Caco-2 (cell line): ENCODE results near the gene KRTAP4-11. TPM values are rescaled to one million over a fixed set of nuclear protein-coding genes. Genes with fewer than 3 reads are reported as not detected.
"Not testable (repeated sequence)": the region's sequence is repeated elsewhere in the genome, so short reads cannot be mapped to it uniquely, and the experiment has no call there.

ENCODE experiments used
- BruUV-seq: library from RNA; stranded (reverse); fragments of 400-500 nt; replicated peaks from 2 replicates; lab custom pipeline; 2021; lab: Mats Ljungman, UMichigan
- CTCF ChIA-PET: fragments of 300-600 bp; sonication (Branson Sonifier 250); formaldehyde crosslinking; loops from one replicate; lab custom pipeline; 2022; ENCODE audit warnings: antibody characterized with exemption; lab: Charles Lee
- POLR2A ChIA-PET: fragments of 300-600 bp; sonication (Branson Sonifier 250); formaldehyde crosslinking; loops from one replicate; lab custom pipeline; 2022; ENCODE audit warnings: antibody characterized with exemption; lab: Charles Lee
- DNase-seq, 2 experiments: peaks; one replicate each; pipeline versions ENCODE4 v3.0.0 to v3.0.0-alpha.2; 2020 to 2022
- H3K27me3 ChIP-seq: replicated peaks from 2 replicates; pipeline ENCODE4 v1.6.0; 2011; ENCODE audit warnings: low read length; ENCODE audit not compliant: control insufficient read depth, insufficient read depth
- H3K36me3 ChIP-seq: 2 replicates; pipeline ENCODE4 v1.5.1; 2011; ENCODE audit warnings: low read length; ENCODE audit not compliant: control insufficient read depth, insufficient read depth
- H3K4me1 ChIP-seq: fragments of 250-450 bp; sonication (Bioruptor Pico); 2 replicates; pipeline ENCODE4 v1.5.1; 2020; ENCODE audit warnings: mild to moderate bottlenecking
- H3K4me3 ChIP-seq: 2 replicates; pipeline ENCODE4 v1.5.1; 2011; ENCODE audit warnings: low read depth, mild to moderate bottlenecking, control low read depth, low read length
- H3K9me3 ChIP-seq: fragments of 250-450 bp; sonication (Bioruptor Pico); 2 replicates; pipeline ENCODE4 v1.5.1; 2020; ENCODE audit warnings: mild to moderate bottlenecking, moderate library complexity
- H3K27ac Mint-ChIP-seq: one replicate; pipeline ENCODE4 v1.8.0; 2022; ENCODE audit warnings: mixed read lengths; ENCODE audit not compliant: unreplicated experiment
- H3K27me3 Mint-ChIP-seq: one replicate; pipeline ENCODE4 v1.8.0; 2022; ENCODE audit warnings: mixed read lengths; ENCODE audit not compliant: insufficient read depth, unreplicated experiment
- H3K36me3 Mint-ChIP-seq: one replicate; pipeline ENCODE4 v1.8.0; 2022; ENCODE audit warnings: mild to moderate bottlenecking, mixed read lengths; ENCODE audit not compliant: insufficient read depth, unreplicated experiment
- H3K4me1 Mint-ChIP-seq: one replicate; pipeline ENCODE4 v1.8.0; 2022; ENCODE audit warnings: low read depth, mixed read lengths; ENCODE audit not compliant: unreplicated experiment
- H3K4me3 Mint-ChIP-seq: one replicate; pipeline ENCODE4 v1.8.0; 2022; ENCODE audit warnings: mild to moderate bottlenecking, moderate library complexity, mixed read lengths; ENCODE audit not compliant: unreplicated experiment
- H3K9me3 Mint-ChIP-seq: one replicate; pipeline ENCODE4 v1.8.0; 2022; ENCODE audit warnings: mixed read lengths; ENCODE audit not compliant: unreplicated experiment
- intact Hi-C: fragments of 100-400 bp; cut with micrococcal nuclease; formaldehyde crosslinking; loops from one replicate; pipeline ENCODE4 v1.10.0; 2022; ENCODE audit not compliant: unreplicated experiment
- total RNA-seq: library from RNA; stranded (reverse); gene quantifications from 2 replicates; pipeline ENCODE4 v1.2.3, GENCODE V29; 2022
- TF ChIP-seq, protein P1 (sequence below), 2 experiments: fragments of 200-600 bp in 1 of 2; IDR thresholded peaks; 1 replicate in 1 of 2; 2 replicates in 1 of 2; pipeline versions ENCODE4 v1.5.1 to v1.8.0; 2011 to 2022; ENCODE audit warnings: antibody characterized with exemption in 1 of 2, control low read depth in 1 of 2, inconsistent platforms in 1 of 2, low read depth in 1 of 2, low read length in 1 of 2, mild to moderate bottlenecking in 1 of 2, moderate library complexity in 1 of 2; ENCODE audit not compliant: insufficient read depth in 1 of 2, severe bottlenecking in 1 of 2, unreplicated experiment in 1 of 2

Gene KRTAP4-11
- total RNA-seq, 1 experiment from 2014 or later = not detected

DNA sequence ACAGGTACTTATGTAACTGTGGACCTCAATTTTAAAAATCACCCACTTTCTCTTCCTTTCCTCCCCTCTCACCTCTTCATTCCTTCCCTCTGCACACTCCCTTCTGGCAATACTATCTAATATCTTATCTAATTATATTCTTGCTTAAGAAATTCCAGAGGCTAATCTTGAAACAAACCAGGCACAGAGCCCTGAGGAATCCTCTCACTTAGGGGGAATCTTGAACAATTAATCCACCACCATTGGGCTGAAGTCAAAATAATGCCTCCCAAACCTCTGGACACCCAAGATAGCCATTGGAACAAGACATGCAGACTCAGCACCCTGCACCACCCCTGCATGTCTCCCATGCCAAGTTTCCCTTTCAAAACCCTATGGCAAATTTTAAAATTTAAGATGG lies 23.2 kb upstream of the KRTAP4-11 start:
- Mint-ChIP-seq H3K27me3 (no peaks in the 10 kb centered on the region), H3K27ac (no peak overlapping the region), H3K4me1 (no peaks in the 10 kb centered on the region), H3K4me3 (no peak overlapping the region), H3K36me3 (no peaks in the 10 kb centered on the region), H3K9me3 (peaks cover 88% of the 10 kb centered on the region)
- TF ChIP-seq, protein P1, sequence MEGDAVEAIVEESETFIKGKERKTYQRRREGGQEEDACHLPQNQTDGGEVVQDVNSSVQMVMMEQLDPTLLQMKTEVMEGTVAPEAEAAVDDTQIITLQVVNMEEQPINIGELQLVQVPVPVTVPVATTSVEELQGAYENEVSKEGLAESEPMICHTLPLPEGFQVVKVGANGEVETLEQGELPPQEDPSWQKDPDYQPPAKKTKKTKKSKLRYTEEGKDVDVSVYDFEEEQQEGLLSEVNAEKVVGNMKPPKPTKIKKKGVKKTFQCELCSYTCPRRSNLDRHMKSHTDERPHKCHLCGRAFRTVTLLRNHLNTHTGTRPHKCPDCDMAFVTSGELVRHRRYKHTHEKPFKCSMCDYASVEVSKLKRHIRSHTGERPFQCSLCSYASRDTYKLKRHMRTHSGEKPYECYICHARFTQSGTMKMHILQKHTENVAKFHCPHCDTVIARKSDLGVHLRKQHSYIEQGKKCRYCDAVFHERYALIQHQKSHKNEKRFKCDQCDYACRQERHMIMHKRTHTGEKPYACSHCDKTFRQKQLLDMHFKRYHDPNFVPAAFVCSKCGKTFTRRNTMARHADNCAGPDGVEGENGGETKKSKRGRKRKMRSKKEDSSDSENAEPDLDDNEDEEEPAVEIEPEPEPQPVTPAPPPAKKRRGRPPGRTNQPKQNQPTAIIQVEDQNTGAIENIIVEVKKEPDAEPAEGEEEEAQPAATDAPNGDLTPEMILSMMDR (IDR thresholded peaks at IDR 0.05; ENCODE audit: insufficient read depth in 1 of 2, low read depth in 1 of 2, low read length in 1 of 2, severe bottlenecking in 1 of 2, unreplicated experiment in 1 of 2) = no peak
- intact Hi-C loops = no loop called here
- no peak for DNase-seq
- Histone ChIP-seq H3K9me3 (peaks cover 24% of the 10 kb centered on the region), H3K4me3 (no peak overlapping the region), H3K36me3 (no peaks in the 10 kb centered on the region), H3K4me1 (no peaks in the 10 kb centered on the region), H3K27me3 (no peaks in the 10 kb centered on the region)
- POLR2A ChIA-PET = no interaction called here
- BruUV-seq = no TSS peak
- CTCF ChIA-PET = interaction anchor here (0.6 kb wide), 1 partner anchor 48 kb away, joined by 5 read pairs; no protein-coding TSS in a partner anchor

DNA sequence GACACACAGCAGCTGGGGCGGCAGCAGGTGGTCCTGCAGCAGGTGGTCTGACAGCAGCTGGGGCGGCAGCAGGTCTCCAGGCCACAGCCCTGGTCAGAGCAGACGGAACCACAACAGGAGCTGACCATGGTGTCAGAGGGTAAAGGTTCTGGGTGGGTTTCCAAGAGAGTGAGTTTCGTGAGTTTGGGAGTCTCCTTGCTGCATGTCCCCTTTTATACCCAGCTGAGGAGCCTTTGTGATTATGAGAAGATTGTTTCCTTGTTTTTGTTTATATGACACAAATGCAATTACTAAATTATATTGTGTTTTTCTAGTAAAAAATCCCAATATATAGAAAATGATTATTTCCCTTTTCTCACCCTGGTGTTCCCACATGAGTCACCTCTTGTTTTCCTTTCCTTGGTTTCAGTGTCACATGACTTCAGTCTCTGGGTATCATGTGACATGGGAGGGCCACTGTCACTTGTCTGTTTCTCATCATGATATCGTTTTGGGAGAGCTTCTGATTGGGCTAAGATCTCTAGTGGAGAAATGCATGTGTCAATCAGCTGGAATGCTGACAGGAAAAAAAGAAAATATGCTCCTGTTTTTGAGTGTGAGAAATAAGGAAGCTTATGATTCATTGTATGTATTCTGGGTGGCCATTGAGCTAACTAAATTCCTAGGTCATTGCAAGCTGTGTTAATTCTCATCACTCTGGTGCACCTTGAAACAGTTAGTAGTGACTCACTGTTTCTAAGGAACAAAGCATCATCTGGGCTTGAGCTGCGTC lies 22.4 kb upstream of the KRTAP4-11 start, which contains the start of gene KRTAP4-6:
Gene KRTAP4-6, minus strand, starts transcription at position 185 of the 772 bp plus-strand sequence. Its CDS starts 57 bp downstream, at position 128.
- no peaks in the 10 kb centered on the region for H3K36me3 ChIP-seq
- no peak within 1 kb of the TSS for H3K27ac Mint-ChIP-seq
- H3K4me1 Mint-ChIP-seq = no peaks in the 10 kb centered on the region
- no peaks in the 10 kb centered on the region for H3K36me3 Mint-ChIP-seq
- no peak for DNase-seq
- TF ChIP-seq, protein P1 (IDR thresholded peaks at IDR 0.05; ENCODE audit: insufficient read depth in 1 of 2, low read depth in 1 of 2, low read length in 1 of 2, severe bottlenecking in 1 of 2, unreplicated experiment in 1 of 2) = no peak
- H3K27me3 ChIP-seq = no peaks in the 10 kb centered on the region
- H3K4me1 ChIP-seq = no peaks in the 10 kb centered on the region
- H3K27me3 Mint-ChIP-seq = no peaks in the 10 kb centered on the region
- H3K9me3 Mint-ChIP-seq = peaks cover 93% of the 10 kb centered on the region
- no peak within 1 kb of the TSS for H3K4me3 Mint-ChIP-seq
- peaks cover 24% of the 10 kb centered on the region for H3K9me3 ChIP-seq
- H3K4me3 ChIP-seq = no peak within 1 kb of the TSS
- ChIA-PET CTCF (no interaction called here), POLR2A (no interaction called here)
- BruUV-seq = no TSS peak
- intact Hi-C loops = no loop called here

DNA sequence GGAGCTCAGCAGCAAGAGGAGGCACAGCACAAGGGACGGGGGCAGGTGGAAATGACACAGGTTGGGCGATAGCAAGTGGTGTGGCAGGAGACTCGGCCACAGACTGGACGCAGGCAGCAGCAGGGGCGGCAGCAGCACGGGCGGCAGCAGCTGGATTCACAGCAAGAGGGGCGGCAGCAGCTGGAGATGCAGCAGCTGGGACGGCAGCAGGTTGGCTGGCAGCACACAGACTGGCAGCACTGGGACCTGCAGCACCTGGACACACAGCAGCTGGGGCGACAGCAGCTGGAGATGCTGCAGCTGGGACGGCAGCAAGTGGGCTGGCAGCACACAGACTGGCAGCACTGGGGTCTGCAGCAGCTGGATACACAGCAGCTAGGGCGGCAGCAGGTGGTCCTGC lies 21.7 kb upstream of the KRTAP4-11 start:
- peaks cover 87% of the 10 kb centered on the region for H3K9me3 Mint-ChIP-seq
- H3K4me3 ChIP-seq, H3K4me1 Mint-ChIP-seq, intact Hi-C loops, POLR2A ChIA-PET, H3K27ac Mint-ChIP-seq, H3K4me3 Mint-ChIP-seq, H3K36me3 ChIP-seq, BruUV-seq, H3K36me3 Mint-ChIP-seq, H3K4me1 ChIP-seq, DNase-seq, CTCF ChIA-PET, H3K27me3 Mint-ChIP-seq, H3K27me3 ChIP-seq: not testable (repeated sequence)
- H3K9me3 ChIP-seq = peaks cover 24% of the 10 kb centered on the region
